Esophagus squamous epithelium (tissue), 5 donors: ENCODE measurements around the gene YEATS2. TPM values are rescaled to one million over a fixed set of nuclear protein-coding genes. Genes with fewer than 3 reads are reported as not detected.
"Not testable (repeated sequence)": the region's sequence is repeated elsewhere in the genome, so short reads cannot be mapped to it uniquely, and the experiment has no call there.

Source experiments
- DNase-seq: peaks from one replicate; lab custom pipeline; 2025; lab: John Stamatoyannopoulos, UW
- H3K27ac ChIP-seq, 4 donors: fragments of 200-600 bp; sonication (generic); one replicate each; pipeline ENCODE4 v1.5.1; 2016 to 2019; ENCODE audit warnings: mild to moderate bottlenecking in 1 of 4
- H3K27me3 ChIP-seq, 4 donors: fragments of 200-600 bp; sonication (generic); 1 replicate in 3 of 4; 2 replicates in 1 of 4; pipeline versions ENCODE4 v1.5.1 to v1.6.0; 2017 to 2021; ENCODE audit warnings: antibody characterized with exemption in 1 of 4
- H3K36me3 ChIP-seq, 3 donors: fragments of 200-600 bp; sonication (generic); one replicate each; pipeline ENCODE4 v1.5.1; 2016 to 2019
- H3K4me1 ChIP-seq, 3 donors: fragments of 200-600 bp; sonication (generic); one replicate each; pipeline ENCODE4 v1.5.1; 2017 to 2019
- H3K4me3 ChIP-seq, 4 donors: fragments of 200-600 bp; sonication (generic); 1 replicate in 3 of 4; 2 replicates in 1 of 4; pipeline ENCODE4 v1.5.1; 2016 to 2019; ENCODE audit warnings: mild to moderate bottlenecking in 2 of 4, moderate library complexity in 1 of 4
- H3K9me3 ChIP-seq, 3 donors: fragments of 200-600 bp; sonication (generic); one replicate each; pipeline ENCODE4 v1.5.1; 2016 to 2019
- POLR2A ChIP-seq, 4 donors: fragments of 450-650 bp; IDR thresholded peaks; one replicate each; pipeline ENCODE4 v1.6.1; 2017; ENCODE audit warnings: antibody characterized with exemption in 4 of 4, mild to moderate bottlenecking in 4 of 4, moderate library complexity in 3 of 4
- WGBS, 2 donors: methylation state at CpG; one replicate each; pipeline ENCODE4 v1.1.5; 2018; 5-methylcytosine and 5-hydroxymethylcytosine counted together
- intact Hi-C: fragments of 100-400 bp; cut with DNase I; formaldehyde crosslinking; loops from one replicate; pipeline ENCODE4 v1.15.0; 2022
- total RNA-seq, 4 donors: library from RNA; depleted of rRNA; stranded (reverse); fragments of >200 nt; gene quantifications; one replicate each; pipeline ENCODE4 v1.1.0, GENCODE V29; 2016
- TF ChIP-seq, protein P1 (sequence below), 6 experiments: fragments of 450-650 bp in 4 of 6; fragments of 200-600 bp in 2 of 6; sonication (generic) in 2 of 6; IDR thresholded peaks; one replicate each; pipeline ENCODE4 v1.5.1; 2016 to 2019; ENCODE audit warnings: antibody characterized with exemption in 6 of 6, mild to moderate bottlenecking in 4 of 6, moderate library complexity in 4 of 6
- donor health status: DM: yes; HTN: yes; CAD: no.

YEATS2 gene
- total RNA-seq, 4 donors from 2014 or later = 10.1 to 23.7 (median 15.5) TPM

DNA sequence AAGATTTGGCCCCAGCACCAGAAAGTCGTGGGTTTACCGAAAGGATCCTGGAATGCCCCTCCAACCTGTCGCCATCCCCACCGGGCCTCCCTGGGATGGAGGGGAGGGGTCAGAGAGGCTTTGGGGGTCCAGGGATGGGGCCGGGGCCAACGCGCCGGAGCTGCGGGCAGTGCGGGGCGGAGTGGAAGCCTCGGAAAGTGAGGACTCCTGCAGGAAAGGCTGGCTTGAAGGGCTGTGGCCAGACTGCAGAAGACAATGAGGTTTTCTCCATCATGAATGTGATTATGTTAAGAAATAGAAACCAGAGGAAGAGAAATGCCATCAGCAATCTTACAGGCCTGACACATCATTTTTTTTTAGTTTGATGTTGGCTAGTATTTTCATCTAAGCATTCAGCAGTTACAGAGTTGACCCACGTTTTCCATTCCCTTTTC lies 738 bp downstream of the YEATS2 start:
- intact Hi-C loops = no loop called here
- Histone ChIP-seq H3K9me3 (no peaks in the 10 kb centered on the region), H3K4me1 (peaks cover 0 to 35% (median 6%) of the 10 kb centered on the region in 3 donors), H3K27ac (peak overlapping the region; percentile 90 to 97 (median 96)), H3K4me3 (peak overlapping the region; percentile 82 to 100 (median 98)), H3K36me3 (no peaks in the 10 kb centered on the region), H3K27me3 (no peaks in the 10 kb centered on the region)
- TF ChIP-seq POLR2A (IDR thresholded peaks at IDR 0.05) = no peak
- WGBS, 2 donors = 0 to 5% methylated on average over 2 to 9 of the region's 13 CpGs
- no peak for DNase-seq

DNA sequence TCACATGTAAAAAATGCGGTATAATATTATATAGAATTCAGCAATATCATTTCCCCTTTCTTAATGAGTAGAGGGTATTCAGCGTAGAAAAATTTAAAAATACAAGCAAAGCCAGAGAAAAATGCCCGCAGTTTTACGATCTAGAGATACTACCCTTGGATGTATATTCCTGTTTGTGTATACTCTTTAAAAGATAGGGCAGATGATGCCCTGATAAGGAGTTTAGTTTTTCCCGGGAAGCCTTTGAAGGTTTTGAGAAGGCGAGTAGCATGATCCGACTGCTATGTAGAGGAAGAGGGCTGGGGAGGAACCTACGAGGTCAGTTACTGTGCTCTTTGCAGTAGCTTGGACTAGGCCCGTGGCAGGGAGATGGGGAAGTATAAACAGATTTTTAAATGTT lies 1.2 kb downstream of the YEATS2 start:
- intact Hi-C loops = no loop called here
- H3K4me3 ChIP-seq = peak overlapping the region; percentile 82 to 100 (median 98)
- H3K27ac ChIP-seq = peak overlapping the region; percentile 90 to 97 (median 96)
- WGBS, 2 donors = 2 to 3% methylated on average over 9 of the region's 9 CpGs
- no peak for DNase-seq
- H3K36me3 ChIP-seq = no peaks in the 10 kb centered on the region
- H3K9me3 ChIP-seq = no peaks in the 10 kb centered on the region
- H3K4me1 ChIP-seq = peaks cover 0 to 39% (median 6%) of the 10 kb centered on the region in 3 donors
- TF ChIP-seq, protein P1, sequence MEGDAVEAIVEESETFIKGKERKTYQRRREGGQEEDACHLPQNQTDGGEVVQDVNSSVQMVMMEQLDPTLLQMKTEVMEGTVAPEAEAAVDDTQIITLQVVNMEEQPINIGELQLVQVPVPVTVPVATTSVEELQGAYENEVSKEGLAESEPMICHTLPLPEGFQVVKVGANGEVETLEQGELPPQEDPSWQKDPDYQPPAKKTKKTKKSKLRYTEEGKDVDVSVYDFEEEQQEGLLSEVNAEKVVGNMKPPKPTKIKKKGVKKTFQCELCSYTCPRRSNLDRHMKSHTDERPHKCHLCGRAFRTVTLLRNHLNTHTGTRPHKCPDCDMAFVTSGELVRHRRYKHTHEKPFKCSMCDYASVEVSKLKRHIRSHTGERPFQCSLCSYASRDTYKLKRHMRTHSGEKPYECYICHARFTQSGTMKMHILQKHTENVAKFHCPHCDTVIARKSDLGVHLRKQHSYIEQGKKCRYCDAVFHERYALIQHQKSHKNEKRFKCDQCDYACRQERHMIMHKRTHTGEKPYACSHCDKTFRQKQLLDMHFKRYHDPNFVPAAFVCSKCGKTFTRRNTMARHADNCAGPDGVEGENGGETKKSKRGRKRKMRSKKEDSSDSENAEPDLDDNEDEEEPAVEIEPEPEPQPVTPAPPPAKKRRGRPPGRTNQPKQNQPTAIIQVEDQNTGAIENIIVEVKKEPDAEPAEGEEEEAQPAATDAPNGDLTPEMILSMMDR (IDR thresholded peaks at IDR 0.05) = no peak
- no peaks in the 10 kb centered on the region for H3K27me3 ChIP-seq

DNA sequence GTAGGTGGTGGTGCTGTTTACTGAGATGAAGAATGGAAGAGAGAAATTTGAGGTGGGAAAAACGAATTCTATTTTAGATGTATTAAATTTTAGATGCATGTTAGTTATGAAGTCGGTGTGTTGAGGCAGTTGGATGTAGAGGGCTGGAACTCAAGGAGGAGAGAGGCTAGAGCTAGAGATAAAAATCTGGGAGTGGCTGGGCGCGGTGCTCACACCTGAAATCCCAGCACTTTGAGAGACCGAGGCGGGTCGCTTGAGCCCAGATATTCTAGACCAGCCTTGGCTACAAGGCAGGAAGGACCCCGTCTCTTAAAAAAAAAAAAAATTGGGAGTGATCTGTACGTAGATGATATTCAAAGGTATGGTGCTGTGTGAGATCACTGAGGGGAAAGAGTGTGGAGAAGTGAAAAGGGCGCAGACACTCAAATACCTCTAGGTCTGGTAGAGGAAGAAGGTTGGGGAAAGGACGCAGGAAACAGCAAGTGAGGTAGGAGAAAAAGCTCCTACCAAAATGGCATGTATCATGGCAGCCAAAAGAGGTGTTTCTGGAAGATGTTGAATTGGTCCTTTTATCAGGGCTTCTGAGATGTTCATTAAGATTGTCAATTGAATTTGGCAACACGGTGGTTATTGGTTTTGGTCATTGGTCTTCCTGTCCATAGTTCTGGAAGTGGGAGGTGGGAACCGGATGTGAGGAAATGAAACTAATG lies 1.8 kb downstream of the YEATS2 start:
- Histone ChIP-seq H3K36me3 (no peaks in the 10 kb centered on the region), H3K4me1 (peaks cover 0 to 41% (median 6%) of the 10 kb centered on the region in 3 donors), H3K9me3 (no peaks in the 10 kb centered on the region), H3K4me3 (peak overlapping the region in 3 of 4 donors; percentile 82 to 100 (median 98)), H3K27me3 (no peaks in the 10 kb centered on the region), H3K27ac (peak overlapping the region; percentile 90 to 97 (median 96))
- intact Hi-C loops = no loop called here
- WGBS, 2 donors = 49 to 57% methylated on average over 13 of the region's 13 CpGs
- no peak for DNase-seq
- TF ChIP-seq, protein P1 (IDR thresholded peaks at IDR 0.05) = no peak
- no peak for TF ChIP-seq POLR2A (IDR thresholded peaks at IDR 0.05)

DNA sequence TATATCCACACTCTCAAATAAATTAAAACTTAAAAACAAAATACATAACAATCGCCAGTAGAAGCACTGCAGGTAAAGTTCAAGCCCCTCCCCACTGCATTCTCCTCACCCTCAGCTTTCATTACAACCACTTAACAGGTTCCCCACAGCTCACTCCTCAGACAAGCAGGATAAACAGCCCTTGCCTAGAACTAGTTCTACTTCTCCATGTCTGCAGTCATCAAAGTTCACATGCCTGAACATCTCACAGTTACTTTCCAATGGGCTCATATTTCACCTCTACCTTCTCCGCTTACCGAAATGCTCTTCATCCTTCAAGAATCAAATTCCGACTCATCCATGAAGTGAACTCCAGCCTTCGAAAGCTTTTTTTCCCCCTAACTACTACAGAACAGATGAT lies 4.1 kb downstream of the YEATS2 start:
- Histone ChIP-seq H3K27ac (no peak overlapping the region), H3K36me3 (no peaks in the 10 kb centered on the region), H3K4me1 (peaks cover 0 to 41% (median 6%) of the 10 kb centered on the region in 3 donors), H3K27me3 (no peaks in the 10 kb centered on the region), H3K4me3 (no peak overlapping the region), H3K9me3 (no peaks in the 10 kb centered on the region)
- TF ChIP-seq, protein P1 (IDR thresholded peaks at IDR 0.05) = no peak
- no peak for TF ChIP-seq POLR2A (IDR thresholded peaks at IDR 0.05)
- no peak for DNase-seq
- intact Hi-C loops = no loop called here
- 89 to 92% methylated on average over 5 of the region's 5 CpGs for WGBS, 2 donors

DNA sequence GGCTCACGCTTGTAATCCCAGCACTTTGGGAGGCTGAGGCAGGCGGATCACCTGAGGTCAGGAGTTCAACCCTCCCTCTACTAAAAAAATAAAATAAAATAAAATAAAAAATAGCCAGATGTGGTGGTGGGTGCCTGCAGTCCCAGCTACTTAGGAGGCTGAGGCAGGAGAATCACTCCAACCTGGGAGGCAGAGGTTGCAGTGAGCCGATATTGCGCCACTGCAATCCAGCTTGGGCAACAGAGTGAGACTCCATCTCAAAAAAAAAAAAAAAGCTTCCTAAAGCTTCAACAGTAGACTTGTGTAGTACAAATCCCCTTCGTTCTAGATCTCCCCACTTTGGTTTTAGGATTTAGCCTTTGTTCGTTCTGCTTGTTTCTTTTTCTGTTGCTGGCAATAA lies 6.3 kb downstream of the YEATS2 start:
- DNase-seq, intact Hi-C loops, H3K4me3 ChIP-seq, H3K36me3 ChIP-seq, H3K27ac ChIP-seq, H3K27me3 ChIP-seq, H3K9me3 ChIP-seq: not testable (repeated sequence)
- H3K4me1 ChIP-seq = peaks cover 0 to 35% (median 6%) of the 10 kb centered on the region in 3 donors
- WGBS, 2 donors = 88 to 91% methylated on average over 6 of the region's 6 CpGs

DNA sequence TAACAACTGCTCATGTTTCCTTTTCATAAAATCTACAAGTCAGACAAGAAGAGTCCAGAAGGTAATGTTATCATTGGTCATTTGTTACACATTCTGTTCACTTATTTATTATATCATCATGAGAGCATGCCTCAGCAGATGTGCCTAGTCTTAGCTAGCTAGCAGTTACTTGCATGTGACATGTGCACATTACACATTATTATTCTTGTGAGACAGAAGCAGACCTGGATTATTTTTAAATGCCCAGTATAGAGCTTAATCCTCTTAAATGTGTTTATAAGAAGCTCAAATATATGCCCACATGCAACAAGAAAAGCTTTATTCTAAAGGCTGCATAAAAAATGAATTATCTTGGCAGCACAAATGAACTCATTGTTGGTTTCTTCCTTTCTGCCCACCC lies 12.6 kb downstream of the YEATS2 start:
- intact Hi-C loops = no loop called here
- Histone ChIP-seq H3K27ac (no peak overlapping the region), H3K4me3 (no peak overlapping the region), H3K36me3 (peaks cover 0 to 2% (median 0%) of the 10 kb centered on the region in 3 donors), H3K9me3 (no peaks in the 10 kb centered on the region), H3K4me1 (no peaks in the 10 kb centered on the region), H3K27me3 (no peaks in the 10 kb centered on the region)
- no peak for DNase-seq
- no peak for TF ChIP-seq POLR2A (IDR thresholded peaks at IDR 0.05)
